IgD-negative memory B cell (primary cell): ENCODE data around the gene TATDN2. TPM values are rescaled to one million over a fixed set of nuclear protein-coding genes. Genes with fewer than 3 reads are reported as not detected.
A peak's percentile ranks its signal among the peaks of the same experiment; 100 is the strongest.

Experiments used
- H3K27ac Mint-ChIP-seq, 3 donors: one replicate each; pipeline ENCODE4 v1.8.0; 2020 to 2022; ENCODE audit warnings: mild to moderate bottlenecking in 3 of 3, mixed read lengths in 3 of 3, moderate library complexity in 1 of 3
- H3K27me3 Mint-ChIP-seq: one replicate; pipeline ENCODE4 v1.8.0; 2021; ENCODE audit warnings: mixed read lengths
- H3K36me3 Mint-ChIP-seq: one replicate; pipeline ENCODE4 v1.8.0; 2020; ENCODE audit warnings: mild to moderate bottlenecking, mixed read lengths
- H3K4me1 Mint-ChIP-seq, 3 donors: one replicate each; pipeline ENCODE4 v1.8.0; 2020 to 2022; ENCODE audit warnings: mixed read lengths in 3 of 3, mild to moderate bottlenecking in 1 of 3
- H3K4me3 Mint-ChIP-seq, 4 donors: one replicate each; pipeline ENCODE4 v1.8.0; 2020 to 2022; ENCODE audit warnings: mild to moderate bottlenecking in 4 of 4, mixed read lengths in 4 of 4, moderate library complexity in 3 of 4
- H3K9me3 Mint-ChIP-seq, 3 donors: one replicate each; pipeline ENCODE4 v1.8.0; 2020 to 2021; ENCODE audit warnings: mixed read lengths in 3 of 3, mild to moderate bottlenecking in 1 of 3
- polyA plus RNA-seq: library from polyadenylated mRNA; unstranded; fragments of 300-500 nt; fragmentation: Illumina TruSeq; gene quantifications from one replicate; pipeline ENCODE4 v1.2.3, GENCODE V29; 2021

The TATDN2 gene, protein sequence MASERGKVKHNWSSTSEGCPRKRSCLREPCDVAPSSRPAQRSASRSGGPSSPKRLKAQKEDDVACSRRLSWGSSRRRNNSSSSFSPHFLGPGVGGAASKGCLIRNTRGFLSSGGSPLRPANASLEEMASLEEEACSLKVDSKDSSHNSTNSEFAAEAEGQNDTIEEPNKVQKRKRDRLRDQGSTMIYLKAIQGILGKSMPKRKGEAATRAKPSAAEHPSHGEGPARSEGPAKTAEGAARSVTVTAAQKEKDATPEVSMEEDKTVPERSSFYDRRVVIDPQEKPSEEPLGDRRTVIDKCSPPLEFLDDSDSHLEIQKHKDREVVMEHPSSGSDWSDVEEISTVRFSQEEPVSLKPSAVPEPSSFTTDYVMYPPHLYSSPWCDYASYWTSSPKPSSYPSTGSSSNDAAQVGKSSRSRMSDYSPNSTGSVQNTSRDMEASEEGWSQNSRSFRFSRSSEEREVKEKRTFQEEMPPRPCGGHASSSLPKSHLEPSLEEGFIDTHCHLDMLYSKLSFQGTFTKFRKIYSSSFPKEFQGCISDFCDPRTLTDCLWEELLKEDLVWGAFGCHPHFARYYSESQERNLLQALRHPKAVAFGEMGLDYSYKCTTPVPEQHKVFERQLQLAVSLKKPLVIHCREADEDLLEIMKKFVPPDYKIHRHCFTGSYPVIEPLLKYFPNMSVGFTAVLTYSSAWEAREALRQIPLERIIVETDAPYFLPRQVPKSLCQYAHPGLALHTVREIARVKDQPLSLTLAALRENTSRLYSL
- polyA plus RNA-seq: 11.6 TPM

DNA sequence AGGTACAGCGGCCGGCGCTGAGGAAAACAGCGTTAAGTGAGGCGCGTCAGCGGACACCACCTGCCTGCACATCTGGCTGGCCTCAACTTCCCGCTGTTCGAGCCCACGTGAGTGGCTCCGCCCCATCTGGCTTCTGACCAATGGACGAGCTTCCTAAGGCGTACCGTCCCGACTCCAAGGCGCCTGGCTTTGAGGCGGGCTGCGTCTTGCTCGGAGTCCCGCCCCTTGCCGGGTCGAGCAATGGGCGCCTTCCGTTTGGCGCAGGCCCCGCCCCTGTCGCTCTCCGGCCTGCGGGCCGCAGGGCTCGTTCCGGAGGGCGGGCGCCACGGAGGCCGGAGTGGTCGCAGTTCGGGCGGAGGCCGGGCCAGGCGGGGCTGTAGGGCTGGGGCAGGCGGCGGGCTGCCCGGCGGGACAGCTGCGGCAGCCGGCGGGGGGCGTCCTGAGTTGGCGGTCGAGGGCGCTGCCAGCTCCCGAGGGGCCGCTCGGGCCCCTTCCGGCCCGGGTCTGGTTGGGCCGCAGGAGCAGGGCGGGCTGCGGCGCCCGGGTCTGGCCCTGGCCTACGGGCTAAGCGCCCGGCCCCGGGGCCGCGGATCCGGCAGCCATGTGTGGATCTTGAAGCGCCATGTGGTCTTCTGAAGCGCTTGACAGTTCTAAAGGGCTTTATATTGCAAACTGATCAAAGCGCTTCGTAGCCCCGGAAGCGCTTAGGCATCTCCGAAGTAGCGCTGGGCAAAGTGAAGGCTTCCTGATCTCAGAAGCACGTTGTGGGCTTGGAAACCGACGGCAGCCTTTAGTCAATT lies at the start of gene TATDN2:
Gene TATDN2, plus strand, starts transcription at position 276 of the 800 bp plus-strand sequence. CDS start 742 bp downstream, outside the sequence.
- peak within 1 kb of the TSS; percentile 90 to 97 (median 96) for H3K27ac Mint-ChIP-seq
- peaks cover 26 to 36% (median 32%) of the 10 kb centered on the region in 3 donors for H3K4me1 Mint-ChIP-seq
- no peaks in the 10 kb centered on the region for H3K27me3 Mint-ChIP-seq
- peaks cover 0 to 16% (median 5%) of the 10 kb centered on the region in 3 donors for H3K9me3 Mint-ChIP-seq
- peak within 1 kb of the TSS; percentile 95 to 99 (median 98) for H3K4me3 Mint-ChIP-seq
- H3K36me3 Mint-ChIP-seq: peaks cover 10% of the 10 kb centered on the region

DNA sequence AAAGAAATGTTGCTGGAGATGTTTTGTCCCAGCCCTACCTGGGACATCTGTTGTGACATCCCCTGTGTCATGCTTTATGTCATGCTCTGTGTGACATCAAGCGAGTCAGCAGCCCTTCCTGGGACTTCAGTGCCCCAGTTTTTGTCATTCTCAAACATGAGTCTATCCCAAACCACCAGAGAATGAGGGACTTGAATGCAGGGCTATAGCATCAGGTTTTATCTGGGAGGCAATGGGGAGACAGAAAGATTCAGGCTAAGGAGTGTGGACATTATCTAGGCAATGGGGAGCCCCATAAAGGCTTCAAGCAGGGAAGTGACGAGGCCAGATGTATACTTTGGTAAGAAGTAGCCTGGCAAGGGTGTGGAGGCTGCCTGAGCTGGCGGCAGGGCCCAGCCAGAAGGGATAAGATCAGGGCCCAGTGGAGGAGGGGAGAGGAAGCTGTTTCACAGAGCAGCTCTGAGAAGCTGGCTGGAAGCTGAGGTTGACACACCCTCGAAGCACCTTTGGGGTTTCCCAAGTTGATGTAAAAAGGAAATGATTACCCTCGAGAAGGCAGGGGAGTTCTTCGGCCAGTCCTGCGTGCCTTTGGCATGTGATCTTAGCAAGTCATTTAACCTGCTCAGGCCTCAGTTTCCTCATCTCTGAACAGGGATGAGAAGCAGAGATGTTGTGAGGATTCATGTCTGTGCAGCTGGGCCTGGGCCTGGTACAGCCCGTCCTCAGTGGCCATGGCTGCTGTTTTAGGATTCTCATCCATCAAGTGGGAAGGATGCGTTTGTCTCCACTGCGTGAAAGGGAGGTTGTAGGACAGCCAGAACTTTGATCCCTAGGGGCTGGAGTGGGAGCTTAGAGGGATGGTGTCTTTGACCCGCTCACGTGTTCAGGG lies 49.3 kb upstream of the TATDN2 start:
- Mint-ChIP-seq H3K4me3 (peak overlapping the region; percentile 65 to 88 (median 77)), H3K9me3 (no peaks in the 10 kb centered on the region), H3K4me1 (peaks cover 45 to 58% (median 56%) of the 10 kb centered on the region in 3 donors), H3K27ac (peak overlapping the region; percentile 97 to 100 (median 99)), H3K36me3 (peaks cover 4% of the 10 kb centered on the region), H3K27me3 (no peaks in the 10 kb centered on the region)

DNA sequence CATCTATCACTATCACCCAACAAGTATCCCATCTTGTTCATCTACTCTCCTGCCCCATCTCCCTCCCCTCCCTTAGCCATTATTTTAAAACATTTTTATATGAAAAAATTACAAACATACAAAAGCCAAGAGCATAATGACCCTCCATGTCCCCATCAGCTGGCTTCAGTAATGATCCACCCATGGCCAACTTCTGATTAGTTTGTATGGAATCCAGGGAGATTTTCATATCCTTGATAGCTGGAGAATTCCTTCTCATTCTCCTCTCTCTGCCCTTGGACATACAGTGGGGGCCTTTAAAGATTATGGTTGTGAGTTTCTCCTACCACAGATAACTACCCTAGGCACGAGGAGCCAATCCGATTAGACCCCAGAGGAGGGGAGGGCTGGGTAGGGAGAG lies 43.3 kb upstream of the TATDN2 start:
- no peaks in the 10 kb centered on the region for H3K27me3 Mint-ChIP-seq
- peaks cover 8% of the 10 kb centered on the region for H3K36me3 Mint-ChIP-seq
- H3K27ac Mint-ChIP-seq: peak overlapping the region in 1 of 3 donors; percentile 57
- H3K4me3 Mint-ChIP-seq: no peak overlapping the region
- H3K9me3 Mint-ChIP-seq: no peaks in the 10 kb centered on the region
- H3K4me1 Mint-ChIP-seq: peaks cover 9 to 11% (median 10%) of the 10 kb centered on the region in 3 donors

DNA sequence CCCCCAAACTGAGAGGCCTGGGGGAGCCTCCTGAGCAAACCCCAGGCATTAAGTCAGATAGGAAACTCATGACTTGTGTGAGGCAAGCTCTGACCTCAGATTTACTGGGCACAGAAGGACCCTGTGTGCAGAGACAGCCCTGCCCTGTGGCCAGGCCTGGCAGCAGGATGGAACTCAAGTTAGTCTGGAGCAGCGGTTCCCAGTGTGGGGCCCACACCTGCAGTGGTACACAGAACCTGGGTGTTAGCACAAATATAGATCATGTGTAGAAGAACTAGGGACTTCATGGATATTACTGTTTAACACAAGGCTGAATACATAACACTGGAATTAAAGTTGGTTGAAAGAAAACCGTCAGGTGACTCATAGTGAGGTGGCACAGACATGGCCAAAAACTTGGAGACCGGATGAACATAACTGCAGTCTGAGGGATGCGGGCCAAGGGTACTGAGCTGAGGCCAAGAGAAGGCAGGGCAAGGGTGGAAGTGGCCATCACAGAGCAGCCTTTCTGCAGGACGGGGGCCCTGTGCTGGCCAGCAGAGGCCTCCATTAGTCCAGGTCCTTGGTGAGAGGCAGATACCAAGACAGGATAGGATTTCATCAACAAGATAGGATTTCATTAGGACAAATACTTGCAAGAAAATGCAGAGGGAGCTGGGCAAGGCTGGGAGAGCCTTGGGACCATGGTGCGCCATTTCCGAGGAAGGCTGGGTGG lies 42.7 kb upstream of the TATDN2 start:
- Mint-ChIP-seq H3K9me3 (no peaks in the 10 kb centered on the region), H3K27ac (peak overlapping the region in 1 of 3 donors; percentile 57), H3K4me3 (no peak overlapping the region), H3K4me1 (peaks cover 9 to 10% (median 9%) of the 10 kb centered on the region in 3 donors), H3K27me3 (no peaks in the 10 kb centered on the region), H3K36me3 (peaks cover 8% of the 10 kb centered on the region)

DNA sequence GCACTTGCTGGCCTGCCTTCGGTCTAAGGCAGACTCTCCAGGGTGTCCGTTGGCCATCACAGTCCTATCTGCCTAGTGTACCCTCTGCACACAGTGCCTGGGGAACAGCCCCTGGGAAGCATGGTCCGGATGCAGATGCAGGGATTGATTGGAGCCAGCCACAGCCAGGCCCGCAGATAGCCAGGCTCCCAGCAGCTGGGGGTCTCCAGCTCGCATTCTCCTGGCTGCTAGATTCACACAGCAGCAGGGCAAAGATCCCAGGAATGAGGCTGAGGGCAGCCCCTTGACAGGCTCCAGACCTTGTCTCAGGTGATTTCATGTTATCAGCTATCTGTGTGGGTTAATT lies 42.1 kb upstream of the TATDN2 start:
- peaks cover 8% of the 10 kb centered on the region for H3K36me3 Mint-ChIP-seq
- no peak overlapping the region for H3K27ac Mint-ChIP-seq
- no peak overlapping the region for H3K4me3 Mint-ChIP-seq
- H3K4me1 Mint-ChIP-seq: peaks cover 3 to 10% (median 6%) of the 10 kb centered on the region in 3 donors
- H3K27me3 Mint-ChIP-seq: no peaks in the 10 kb centered on the region
- H3K9me3 Mint-ChIP-seq: no peaks in the 10 kb centered on the region

DNA sequence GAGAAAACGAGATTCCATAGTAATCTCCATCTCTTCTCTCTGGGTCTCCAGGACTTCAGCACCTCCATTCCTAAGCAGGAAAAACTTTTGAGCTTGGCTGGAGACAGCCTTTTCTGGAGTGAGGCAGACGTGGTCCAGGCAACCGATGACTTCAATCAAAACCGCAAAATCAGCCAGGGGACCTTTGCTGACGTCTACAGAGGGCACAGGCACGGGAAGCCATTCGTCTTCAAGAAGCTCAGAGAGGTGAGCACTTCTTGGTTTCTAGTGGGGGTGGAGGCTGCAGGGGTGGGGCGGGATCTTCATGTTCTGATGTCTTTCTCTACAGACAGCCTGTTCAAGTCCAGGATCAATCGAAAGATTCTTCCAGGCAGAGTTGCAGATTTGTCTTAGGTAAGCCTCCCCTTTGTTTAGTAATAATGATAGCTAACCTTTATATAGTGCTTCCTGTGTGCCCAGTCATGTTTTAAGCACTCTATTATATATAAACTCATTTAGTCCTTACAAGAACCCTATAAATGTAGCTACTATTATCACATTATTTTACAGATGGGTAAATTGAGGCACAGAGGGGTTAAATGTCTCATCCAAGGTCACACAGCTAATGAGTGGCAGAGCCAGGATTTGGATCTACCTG lies 35.0 kb upstream of the TATDN2 start:
- peaks cover 9 to 27% (median 17%) of the 10 kb centered on the region in 3 donors for H3K4me1 Mint-ChIP-seq
- H3K27ac Mint-ChIP-seq: peak overlapping the region; percentile 91 to 97 (median 97)
- H3K4me3 Mint-ChIP-seq: peak overlapping the region in 3 of 4 donors; percentile 56 to 85 (median 60)
- H3K9me3 Mint-ChIP-seq: peaks cover 0 to 4% (median 0%) of the 10 kb centered on the region in 3 donors
- peaks cover 23% of the 10 kb centered on the region for H3K36me3 Mint-ChIP-seq
- H3K27me3 Mint-ChIP-seq: no peaks in the 10 kb centered on the region

DNA sequence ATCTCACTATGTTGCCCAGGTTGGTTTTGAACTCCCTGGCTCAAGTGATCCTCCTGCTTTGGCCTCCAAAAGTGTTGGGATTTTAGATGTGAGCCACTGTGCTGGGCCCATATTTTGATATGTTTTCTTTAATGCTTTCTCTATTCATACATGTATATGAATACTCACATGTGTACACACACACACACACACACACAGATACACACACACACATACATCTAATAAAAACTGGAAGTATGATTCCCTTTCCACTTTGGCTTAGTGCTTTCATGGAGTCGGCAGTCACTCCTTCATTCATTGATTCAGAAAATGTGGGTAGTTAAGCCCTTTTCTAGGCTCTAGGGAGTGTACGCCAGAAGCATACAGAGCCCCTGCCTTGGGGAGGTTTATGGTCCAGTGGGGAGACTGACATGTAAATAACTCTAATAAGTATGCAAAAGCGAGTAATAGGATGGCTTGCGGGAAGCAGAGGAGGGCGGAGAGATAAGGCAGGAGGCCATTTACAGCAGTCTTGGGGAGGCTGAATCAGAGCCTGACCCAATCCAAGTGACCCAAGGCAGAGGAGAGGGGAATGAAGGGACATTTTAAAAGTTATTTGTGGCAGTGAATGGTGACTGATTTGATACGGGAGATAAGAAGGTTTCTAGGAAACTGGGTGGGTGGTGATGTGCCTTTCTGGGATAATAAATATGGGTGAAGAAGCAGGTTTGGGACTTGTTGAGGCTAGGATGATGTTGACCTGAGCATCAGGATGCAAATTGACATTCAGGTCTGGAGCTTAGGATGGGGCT lies 32.5 kb upstream of the TATDN2 start:
- H3K36me3 Mint-ChIP-seq: peaks cover 25% of the 10 kb centered on the region
- peaks cover 26 to 31% (median 29%) of the 10 kb centered on the region in 3 donors for H3K4me1 Mint-ChIP-seq
- H3K27me3 Mint-ChIP-seq: no peaks in the 10 kb centered on the region
- H3K9me3 Mint-ChIP-seq: peaks cover 0 to 4% (median 0%) of the 10 kb centered on the region in 3 donors
- no peak overlapping the region for H3K4me3 Mint-ChIP-seq
- peak overlapping the region; percentile 11 to 40 (median 29) for H3K27ac Mint-ChIP-seq

DNA sequence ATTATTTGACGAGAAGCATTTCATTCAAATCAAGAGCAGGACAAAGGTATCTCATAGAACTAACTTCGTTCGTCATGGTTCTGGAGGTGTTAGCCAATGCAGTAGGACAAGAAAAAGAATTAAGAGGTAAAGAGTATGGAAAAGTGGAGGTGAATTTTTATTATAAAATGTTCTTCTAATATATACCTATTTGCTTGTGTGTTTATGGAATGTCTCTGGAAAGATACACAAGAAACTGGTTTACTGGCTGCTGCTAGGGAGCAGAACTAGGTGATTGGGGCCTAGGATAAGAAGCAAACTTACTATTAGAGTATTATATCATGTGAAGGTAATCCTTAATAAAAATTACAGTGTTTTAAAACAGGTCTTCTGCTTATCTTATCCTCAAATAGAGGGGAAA lies 30.9 kb upstream of the TATDN2 start:
- Mint-ChIP-seq H3K27ac (peak overlapping the region in 1 of 3 donors; percentile 33), H3K4me1 (peaks cover 27 to 34% (median 32%) of the 10 kb centered on the region in 3 donors), H3K27me3 (no peaks in the 10 kb centered on the region), H3K36me3 (peaks cover 25% of the 10 kb centered on the region), H3K9me3 (peaks cover 0 to 4% (median 0%) of the 10 kb centered on the region in 3 donors), H3K4me3 (no peak overlapping the region)

DNA sequence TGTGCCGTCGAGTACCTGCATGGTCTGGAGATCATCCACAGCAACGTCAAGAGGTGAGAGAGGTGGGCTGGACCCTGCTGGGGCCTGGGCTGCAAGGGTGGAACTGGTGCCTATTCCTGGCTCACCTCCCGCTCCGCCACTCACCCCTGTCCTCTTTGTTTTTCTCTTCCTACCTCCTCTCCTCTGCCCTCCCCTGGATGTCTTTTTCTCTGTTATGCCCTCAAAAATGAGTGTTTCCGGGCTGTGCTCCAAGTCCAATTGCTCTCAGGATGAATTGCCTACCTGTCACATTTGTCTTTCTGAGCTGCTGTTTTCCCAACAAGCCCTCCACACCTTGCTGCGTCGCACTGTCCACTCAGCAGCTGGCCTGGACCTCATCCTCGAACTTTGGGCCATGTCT lies 28.5 kb upstream of the TATDN2 start:
- Mint-ChIP-seq H3K27me3 (no peaks in the 10 kb centered on the region), H3K4me3 (peak overlapping the region in 1 of 4 donors; percentile 55), H3K9me3 (peaks cover 0 to 4% (median 0%) of the 10 kb centered on the region in 3 donors), H3K27ac (peak overlapping the region; percentile 92 to 97 (median 95)), H3K36me3 (peaks cover 19% of the 10 kb centered on the region), H3K4me1 (peaks cover 31 to 45% (median 45%) of the 10 kb centered on the region in 3 donors)

DNA sequence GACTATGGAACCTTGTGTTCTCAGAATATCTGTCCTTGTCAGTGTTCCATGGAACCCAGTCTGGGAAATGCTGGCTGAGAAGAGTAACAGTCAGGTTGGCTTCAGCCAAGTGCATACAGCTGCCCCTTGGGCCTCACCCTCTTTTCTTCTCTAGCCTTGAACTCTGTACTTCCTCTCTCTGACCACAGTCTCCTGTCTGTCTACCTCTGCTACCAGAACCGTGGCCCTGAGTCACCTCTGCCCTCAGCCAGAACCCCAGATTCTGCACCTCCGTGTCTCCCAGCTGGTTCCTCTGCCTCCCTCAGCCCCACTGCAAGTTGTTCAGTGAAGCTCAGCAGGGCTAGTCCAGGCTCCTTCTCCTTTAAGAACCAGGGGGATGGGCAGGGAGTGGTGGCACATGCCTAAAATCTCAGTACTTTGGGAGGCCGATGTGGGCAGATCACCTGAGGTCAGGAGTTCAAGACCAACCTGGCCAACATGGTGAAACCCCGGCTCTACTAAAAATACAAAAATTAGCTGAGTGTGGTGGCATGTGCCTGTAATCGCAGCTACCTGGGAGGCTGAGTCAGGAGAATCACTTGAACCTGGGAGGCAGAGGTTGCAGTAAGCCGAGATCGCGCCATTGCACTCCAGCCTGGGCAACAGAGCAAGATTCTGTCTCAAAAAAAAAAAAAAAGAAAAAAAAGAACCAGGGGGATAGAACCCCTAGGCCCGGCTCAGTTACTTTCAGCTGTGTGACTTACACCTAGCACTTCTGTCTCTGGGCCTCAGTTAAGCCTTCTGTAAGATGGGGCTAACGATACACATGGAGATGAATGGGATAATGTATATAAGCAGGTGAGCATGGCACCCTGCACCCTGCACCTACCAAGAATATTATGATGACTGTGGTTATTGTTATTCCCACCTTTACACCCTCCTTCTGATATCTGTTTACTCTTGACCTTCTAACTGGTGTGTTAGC lies 24.3 kb upstream of the TATDN2 start:
- peak overlapping the region in 3 of 4 donors; percentile 31 to 91 (median 86) for H3K4me3 Mint-ChIP-seq
- peaks cover 11% of the 10 kb centered on the region for H3K36me3 Mint-ChIP-seq

More for the DNA sequence above, 24.3 kb upstream of the TATDN2 start:
- Mint-ChIP-seq H3K27me3 (no peaks in the 10 kb centered on the region), H3K4me1 (peaks cover 41 to 65% (median 61%) of the 10 kb centered on the region in 3 donors), H3K9me3 (no peaks in the 10 kb centered on the region), H3K27ac (peak overlapping the region; percentile 85 to 94 (median 90))
